Right cardiac atrium (tissue), 5 donors: Measurements from ENCODE around the gene CNGA1. TPM values are rescaled to one million over a fixed set of nuclear protein-coding genes. Genes with fewer than 3 reads are reported as not detected.
A peak's percentile ranks its signal among the peaks of the same experiment; 100 is the strongest.

Experiments
- ATAC-seq, 2 donors: fragments of 200-7000 bp; cut with Tn5 transposase; one replicate each; pipeline versions ENCODE4 v1.8.0 to v1.9.1; 2020; ENCODE audit warnings: moderate library complexity in 2 of 2, mild to moderate bottlenecking in 1 of 2
- DNase-seq, 3 donors: peaks; one replicate each; pipeline ENCODE4 v3.0.0-alpha.2; 2020
- H3K27ac ChIP-seq: one replicate; pipeline ENCODE4 v1.5.1; 2013; ENCODE audit warnings: mild to moderate bottlenecking, low read length, control low read depth, moderate library complexity
- H3K27me3 ChIP-seq: one replicate; pipeline ENCODE4 v1.6.1; 2013; ENCODE audit not compliant: control insufficient read depth, insufficient read depth
- H3K4me1 ChIP-seq: one replicate; pipeline ENCODE4 v1.6.1; 2013; ENCODE audit warnings: low read length; ENCODE audit not compliant: control insufficient read depth, insufficient read depth
- H3K4me3 ChIP-seq: one replicate; pipeline ENCODE4 v1.5.1; 2013; ENCODE audit warnings: low read length, control low read depth
- H3K9me3 ChIP-seq: one replicate; pipeline ENCODE4 v1.6.1; 2013; ENCODE audit warnings: low read length; ENCODE audit not compliant: control insufficient read depth
- WGBS: extraction: QIAGEN DNeasy Blood & Tissue Kit; methylation state at CpG from one replicate; pipeline ENCODE4 v1.1.7; 2013; 5-methylcytosine and 5-hydroxymethylcytosine counted together
- intact Hi-C, 4 donors: fragments of 100-400 bp; cut with DNase I; formaldehyde crosslinking; loops; one replicate each; pipeline versions ENCODE4 v1.11.0 to v1.14.0; 2022 to 2023
- long read RNA-seq, 4 donors: library from polyadenylated mRNA; unstranded; transcript quantifications; one replicate each; pipeline ENCODE4 v2.0.0, GENCODE V29; 2020 to 2021
- polyA plus RNA-seq: library from polyadenylated mRNA; stranded (reverse); fragments of 200-250 nt; gene quantifications from one replicate; pipeline ENCODE4 v1.2.3, GENCODE V29; 2013
- total RNA-seq, 4 donors: library from RNA; stranded (reverse); fragmentation: NEBNext Ultra II Directional; extraction: Animal tissue kit (Norgen Biotek cat#: 25700); gene quantifications; one replicate each; pipeline ENCODE4 v1.2.1, GENCODE V29; 2021
- donor health status: healthy with polysubstance abuse.
- donor health status: DM: no; HTN: yes; CAD: no.
- donor health status: DM: no; HTN: no; CAD: no.
- donor health status: DM: no; HTN: yes; CAD: no; lungs with severe emphysema.
- donor health status: DM: yes; HTN: yes; CAD: no.

Gene CNGA1
- total RNA-seq (under 1 TPM in 1 of 4 donors, not detected in 3; 0.42 TPM), polyA plus RNA-seq (0.48 TPM)
- long read RNA-seq, donor 1, result 0 reads
- long read RNA-seq, donor 2, result 0 reads
- long read RNA-seq, donor 3, result 0 reads
- long read RNA-seq, donor 4, result 0 reads

GRCh38 chr4:48016141-48017107, at the start of gene CNGA1, which contains the start of gene NIPAL1:
TSS of gene CNGA1 (minus strand) at chr4:48016681. CDS start at chr4:47952689, 63,992 bp downstream.
TSS of gene NIPAL1 (plus strand) at chr4:48016772. CDS start at chr4:48016840, 68 bp downstream.
- no peaks in the 10 kb centered on the region for H3K9me3 ChIP-seq
- H3K4me1 ChIP-seq, result no peaks in the 10 kb centered on the region
- peak within 1 kb of the TSS; percentile 29 for H3K27ac ChIP-seq
- ATAC-seq, result peak; percentile 98 to 99
- peak within 1 kb of the TSS; percentile 60 for H3K4me3 ChIP-seq
- intact Hi-C loops, result no loop called here
- H3K27me3 ChIP-seq, result no peaks in the 10 kb centered on the region
- peak; percentile 77 to 89 (median 89) for DNase-seq
- WGBS, result 2% methylated on average over 60 of the region's 60 CpGs

DNA sequence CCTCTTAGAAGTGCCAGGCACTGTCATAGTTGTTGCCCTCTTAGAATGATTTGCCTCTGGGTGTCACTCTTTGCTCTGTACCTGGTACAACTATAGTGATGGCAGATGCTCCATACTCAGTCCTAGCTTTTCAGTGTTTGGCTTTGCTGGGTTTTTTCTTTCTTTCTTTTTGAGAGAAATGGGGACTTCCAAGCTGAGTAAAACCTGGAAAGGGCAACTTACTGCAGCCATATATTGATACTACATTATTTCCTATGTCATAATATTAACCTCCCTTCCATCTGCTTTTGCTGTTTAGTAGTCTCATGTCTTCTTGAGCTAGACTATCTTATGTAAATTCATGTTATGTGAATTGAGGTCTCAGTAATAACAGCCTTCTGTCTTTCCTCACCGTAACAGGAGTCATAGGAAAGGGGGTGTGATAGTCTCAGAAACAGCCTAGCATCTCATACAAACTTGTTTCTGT, 49.1 kb upstream of the CNGA1 start:
- ATAC-seq (no peak), DNase-seq (no peak)
- Histone ChIP-seq H3K27ac (no peak overlapping the region), H3K4me1 (no peaks in the 10 kb centered on the region), H3K27me3 (no peaks in the 10 kb centered on the region), H3K4me3 (no peak overlapping the region), H3K9me3 (no peaks in the 10 kb centered on the region)
- intact Hi-C loops, result no loop called here
- WGBS, result 98% methylated on average over 1 of the region's 1 CpG

DNA sequence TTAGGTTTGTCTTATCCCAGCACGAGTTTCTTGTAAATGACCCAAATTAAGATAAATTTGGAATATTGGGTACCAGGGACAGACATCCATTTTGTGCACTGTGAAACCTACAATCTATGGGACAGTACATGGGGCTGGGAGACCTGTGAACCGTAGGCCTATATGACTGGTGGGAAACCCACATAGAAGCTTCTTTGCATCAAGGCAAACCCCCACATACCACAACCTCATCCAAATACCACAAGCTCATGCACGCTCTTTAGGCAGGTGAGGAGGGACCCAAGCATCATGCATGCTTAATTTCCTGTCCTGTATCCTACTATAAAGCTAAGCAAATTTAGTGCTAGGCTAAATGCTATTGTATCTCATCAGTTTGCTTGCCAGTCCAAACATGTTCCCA, 47.9 kb upstream of the CNGA1 start:
- ATAC-seq (no peak), DNase-seq (no peak)
- no peaks in the 10 kb centered on the region for H3K9me3 ChIP-seq
- no peaks in the 10 kb centered on the region for H3K27me3 ChIP-seq
- H3K4me1 ChIP-seq, result no peaks in the 10 kb centered on the region
- 86% methylated on average over 3 of the region's 3 CpGs for WGBS
- H3K4me3 ChIP-seq, result no peak overlapping the region
- no peak overlapping the region for H3K27ac ChIP-seq
- intact Hi-C loops, result no loop called here

GRCh38 chr4:48058617-48059530, 42.4 kb upstream of the CNGA1 start:
- Histone ChIP-seq H3K27me3 (no peaks in the 10 kb centered on the region), H3K4me3 (no peak overlapping the region), H3K9me3 (no peaks in the 10 kb centered on the region), H3K4me1 (no peaks in the 10 kb centered on the region), H3K27ac (no peak overlapping the region)
- intact Hi-C loops, result no loop called here
- DNase-seq (no peak), ATAC-seq (no peak)
- WGBS, result 70% methylated on average over 5 of the region's 5 CpGs

DNA sequence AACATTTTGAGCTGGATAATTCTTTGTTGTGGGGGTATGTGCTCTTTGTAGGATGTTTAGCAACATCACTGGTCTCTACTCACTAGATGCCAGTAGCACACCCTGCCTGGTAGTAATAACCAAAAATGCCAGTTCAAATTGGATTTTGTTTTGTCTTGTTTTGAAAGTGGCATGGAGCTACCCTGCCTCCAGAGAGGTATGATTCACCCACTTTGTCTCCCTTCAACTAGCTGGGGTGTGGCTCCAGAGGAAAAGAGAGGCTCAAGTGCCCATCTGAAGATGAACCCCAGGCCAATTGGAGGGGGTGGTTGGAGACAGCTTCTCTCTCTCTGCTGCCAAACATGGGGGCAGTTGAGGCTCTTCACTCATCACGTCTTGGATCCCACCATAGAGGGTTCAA, 34.6 kb upstream of the CNGA1 start:
- peaks cover 3% of the 10 kb centered on the region for H3K4me1 ChIP-seq
- H3K27ac ChIP-seq, result no peak overlapping the region
- no peak overlapping the region for H3K4me3 ChIP-seq
- WGBS, result 90% methylated on average over 1 of the region's 1 CpG
- intact Hi-C loops, result no loop called here
- no peak for DNase-seq
- no peak for ATAC-seq
- H3K27me3 ChIP-seq, result no peaks in the 10 kb centered on the region
- H3K9me3 ChIP-seq, result no peaks in the 10 kb centered on the region

DNA sequence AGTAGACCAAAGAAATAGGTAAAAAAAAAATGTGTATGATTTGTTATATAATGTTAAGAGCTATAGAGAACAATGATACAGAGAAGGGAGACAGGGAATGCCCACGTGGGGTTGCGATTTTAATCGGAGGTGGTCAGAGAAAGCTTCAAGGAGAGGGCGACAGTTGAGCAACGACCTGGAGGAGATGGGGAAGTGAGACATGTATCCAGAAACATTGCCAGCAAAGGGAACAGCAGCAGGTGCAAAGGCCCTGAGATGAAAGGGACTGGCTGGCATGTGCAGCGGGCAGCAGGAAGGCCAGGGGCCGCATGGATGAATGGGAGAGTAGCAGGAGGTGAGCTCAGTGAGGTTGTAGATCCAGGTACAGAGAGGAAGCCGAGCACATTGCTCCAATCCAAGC, 33.0 kb upstream of the CNGA1 start:
- intact Hi-C loops, result no loop called here

DNA sequence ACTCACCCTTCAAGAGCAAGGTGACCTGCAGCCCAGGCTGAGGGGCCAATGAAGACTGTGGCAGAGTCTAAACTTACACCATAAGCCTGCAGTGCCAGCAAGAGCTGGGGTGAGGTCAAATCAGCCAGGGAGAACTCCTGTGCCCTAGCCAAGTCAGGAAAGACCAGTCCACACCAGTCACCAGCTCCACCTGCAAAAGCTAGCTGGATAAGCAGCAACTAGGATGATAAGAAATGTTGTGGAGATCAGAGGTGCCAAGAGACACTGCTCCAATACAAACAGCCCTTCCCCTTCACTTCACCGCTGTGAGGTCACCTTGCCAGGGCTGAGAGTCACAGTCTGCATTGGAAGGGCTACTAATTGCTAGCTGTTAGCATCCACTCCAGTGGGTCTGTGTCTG, 31.4 kb upstream of the CNGA1 start:
- ATAC-seq (peak; percentile 62 to 79), DNase-seq (no peak)
- H3K4me1 ChIP-seq, result peaks cover 3% of the 10 kb centered on the region
- no peak overlapping the region for H3K4me3 ChIP-seq
- H3K27ac ChIP-seq, result no peak overlapping the region
- WGBS, result 28% methylated on average over 1 of the region's 1 CpG
- no peaks in the 10 kb centered on the region for H3K9me3 ChIP-seq
- intact Hi-C loops, result no loop called here
- H3K27me3 ChIP-seq, result no peaks in the 10 kb centered on the region

More for the DNA sequence above, 33.0 kb upstream of the CNGA1 start:
- no peak for DNase-seq
- Histone ChIP-seq H3K27ac (no peak overlapping the region), H3K4me3 (no peak overlapping the region), H3K9me3 (no peaks in the 10 kb centered on the region), H3K27me3 (no peaks in the 10 kb centered on the region), H3K4me1 (peaks cover 3% of the 10 kb centered on the region)
- 87% methylated on average over 8 of the region's 8 CpGs for WGBS
- no peak for ATAC-seq

GRCh38 chr4:48047421-48047844, 31.0 kb upstream of the CNGA1 start:
- Histone ChIP-seq H3K4me3 (no peak overlapping the region), H3K27ac (no peak overlapping the region), H3K4me1 (peaks cover 3% of the 10 kb centered on the region), H3K9me3 (no peaks in the 10 kb centered on the region), H3K27me3 (no peaks in the 10 kb centered on the region)
- 23% methylated on average over 3 of the region's 3 CpGs for WGBS
- DNase-seq, result no peak
- ATAC-seq, result peak; percentile 20 to 61
- intact Hi-C loops, result no loop called here

DNA sequence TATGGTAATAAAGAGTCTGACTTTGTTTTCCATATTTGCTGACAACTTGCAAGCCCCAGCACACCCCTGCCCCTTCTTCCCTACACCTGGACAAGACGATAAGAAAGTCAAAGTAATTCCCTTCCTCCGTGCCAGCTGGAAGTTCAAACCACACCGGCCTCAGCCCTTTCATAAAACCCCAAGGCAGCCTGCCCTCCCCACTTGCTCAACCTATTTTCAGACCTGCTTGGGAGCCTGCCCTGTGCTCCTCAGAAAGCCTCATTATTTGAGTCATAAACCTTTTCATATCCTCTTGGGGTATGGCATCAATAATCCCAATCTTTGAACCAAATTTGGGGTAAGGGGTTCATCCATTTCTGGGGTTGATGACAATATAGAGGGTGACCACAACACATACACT, 29.6 kb upstream of the CNGA1 start:
- H3K9me3 ChIP-seq, result no peaks in the 10 kb centered on the region
- 62% methylated on average over 3 of the region's 3 CpGs for WGBS
- no peak for DNase-seq
- H3K27ac ChIP-seq, result no peak overlapping the region
- no peak overlapping the region for H3K4me3 ChIP-seq
- H3K27me3 ChIP-seq, result no peaks in the 10 kb centered on the region
- intact Hi-C loops, result no loop called here
- no peak for ATAC-seq
- peaks cover 3% of the 10 kb centered on the region for H3K4me1 ChIP-seq

- Histone ChIP-seq H3K4me1 (peaks cover 3% of the 10 kb centered on the region), H3K9me3 (no peaks in the 10 kb centered on the region), H3K27me3 (no peaks in the 10 kb centered on the region), H3K4me3 (no peak overlapping the region), H3K27ac (no peak overlapping the region)
- DNase-seq, result no peak
- intact Hi-C loops, result no loop called here
- WGBS, result 76% methylated on average over 2 of the region's 2 CpGs
- no peak for ATAC-seq
These were observed 27.8 kb upstream of the CNGA1 start for GRCh38 chr4:48044298-48044697.
